GM21737 (cell line): ENCODE data around the gene KNDC1.

Experiments
- ATAC-seq: cut with Tn5 transposase; IDR thresholded peaks from one replicate; pipeline ENCODE4 v1.9.1; 2021; ENCODE audit warnings: mild to moderate bottlenecking, moderate library complexity; ENCODE audit not compliant: unreplicated experiment

Gene KNDC1

DNA sequence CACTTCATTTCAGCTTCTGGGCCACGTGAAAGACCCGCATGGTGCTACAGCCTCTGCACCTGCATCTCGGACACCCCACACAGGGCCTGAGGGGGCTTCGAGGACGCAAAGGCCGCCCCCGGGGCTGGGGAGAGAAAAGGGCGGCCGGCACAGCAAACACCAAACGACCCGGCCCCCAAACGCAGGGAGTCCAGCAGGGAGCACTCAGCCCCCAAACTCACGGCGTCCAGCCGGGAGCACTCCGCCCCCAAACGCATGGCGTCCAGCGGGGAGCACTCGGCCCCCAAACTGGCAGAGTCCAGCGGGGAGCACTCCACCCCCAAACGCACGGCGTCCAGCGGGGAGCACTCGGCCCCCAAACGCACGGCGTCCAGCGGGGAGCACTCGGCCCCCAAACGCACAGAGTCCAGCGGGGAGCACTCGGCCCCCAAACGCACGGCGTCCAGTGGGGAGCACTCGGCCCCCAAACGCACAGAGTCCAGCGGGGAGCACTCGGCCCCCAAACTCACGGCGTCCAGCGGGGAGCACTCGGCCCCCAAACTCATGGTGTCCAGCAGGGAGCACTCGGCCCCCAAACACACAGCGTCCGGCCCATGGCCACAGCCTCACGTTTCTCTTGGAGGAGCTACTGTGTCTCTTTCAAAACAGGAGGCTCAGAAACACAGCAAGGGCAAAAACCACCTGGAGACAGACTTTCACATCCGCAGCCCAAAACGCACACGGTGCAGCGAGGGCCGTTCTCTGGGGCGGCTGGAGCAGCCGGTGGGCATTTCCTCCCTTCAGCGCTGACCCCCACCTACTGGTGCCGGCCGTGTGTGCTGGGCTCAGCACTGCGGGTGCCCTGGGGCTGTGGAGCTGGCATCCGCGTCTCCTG, 43.0 kb downstream of the KNDC1 start:
- ATAC-seq = no peak

DNA sequence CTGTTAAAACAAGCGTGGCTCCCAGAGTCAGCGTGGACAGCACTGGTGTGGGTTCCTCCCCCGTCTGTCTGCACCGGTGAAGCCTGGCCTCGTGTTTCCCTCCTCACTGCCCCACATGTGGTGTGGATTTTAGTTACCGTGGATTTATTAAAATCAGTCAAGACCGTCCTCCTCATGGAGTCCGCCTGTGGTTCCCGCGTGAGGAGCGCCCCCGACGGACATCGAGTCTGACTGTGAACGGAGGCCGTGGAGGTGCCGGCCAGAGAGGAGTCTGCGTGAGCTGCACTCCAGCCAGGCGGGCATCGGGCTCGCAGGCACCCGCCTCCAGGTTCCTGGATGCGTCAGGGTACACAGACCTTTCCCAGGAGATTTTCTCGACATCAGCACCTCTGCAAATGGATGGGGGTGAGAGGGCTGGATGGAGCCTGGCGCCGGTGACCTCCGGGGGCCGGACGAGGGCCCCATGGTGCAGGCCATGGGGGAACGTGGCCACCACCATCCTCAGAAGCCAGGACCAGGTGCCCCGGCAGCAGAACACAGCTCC, 43.7 kb downstream of the KNDC1 start:
- ATAC-seq = no peak

GRCh38 chr10:133204226-133205015, 44.4 kb downstream of the KNDC1 start:
- no peak for ATAC-seq

GRCh38 chr10:133205146-133205545, 45.1 kb downstream of the KNDC1 start:
- ATAC-seq = no peak

DNA sequence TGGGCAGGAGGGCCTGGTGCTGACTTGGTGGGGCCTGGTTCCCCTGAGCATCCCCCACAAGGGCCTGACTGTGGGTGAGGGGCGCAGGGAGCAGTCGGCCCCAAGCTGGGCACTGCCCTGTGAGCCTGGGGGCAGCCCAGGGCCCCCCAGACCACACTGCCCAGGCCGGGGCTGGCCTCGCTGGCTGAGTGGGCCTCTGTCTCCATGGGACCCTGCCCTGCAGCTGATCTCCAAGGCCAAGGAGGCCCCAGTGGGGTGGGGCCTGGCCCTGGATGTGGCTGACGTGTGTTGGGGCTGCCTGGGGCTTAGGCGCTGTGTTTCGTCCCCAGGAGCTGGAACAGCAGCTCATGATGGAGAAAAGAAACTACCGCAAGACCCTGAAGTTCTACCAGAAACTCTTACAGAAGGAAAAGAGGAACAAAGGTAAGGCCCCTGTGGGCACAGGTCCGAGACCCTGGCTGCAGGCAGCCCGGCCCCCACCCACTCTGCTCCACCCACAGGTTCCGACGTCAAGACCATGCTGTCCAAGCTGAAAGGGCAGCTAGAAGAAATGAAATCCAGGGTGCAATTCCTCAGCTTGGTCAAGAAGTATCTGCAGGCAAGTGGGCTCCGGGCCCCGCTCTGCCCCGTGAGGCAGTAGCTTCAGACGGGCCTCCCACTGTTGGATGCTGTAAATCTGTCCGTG, 46.5 kb downstream of the KNDC1 start:
- ATAC-seq = no peak

DNA sequence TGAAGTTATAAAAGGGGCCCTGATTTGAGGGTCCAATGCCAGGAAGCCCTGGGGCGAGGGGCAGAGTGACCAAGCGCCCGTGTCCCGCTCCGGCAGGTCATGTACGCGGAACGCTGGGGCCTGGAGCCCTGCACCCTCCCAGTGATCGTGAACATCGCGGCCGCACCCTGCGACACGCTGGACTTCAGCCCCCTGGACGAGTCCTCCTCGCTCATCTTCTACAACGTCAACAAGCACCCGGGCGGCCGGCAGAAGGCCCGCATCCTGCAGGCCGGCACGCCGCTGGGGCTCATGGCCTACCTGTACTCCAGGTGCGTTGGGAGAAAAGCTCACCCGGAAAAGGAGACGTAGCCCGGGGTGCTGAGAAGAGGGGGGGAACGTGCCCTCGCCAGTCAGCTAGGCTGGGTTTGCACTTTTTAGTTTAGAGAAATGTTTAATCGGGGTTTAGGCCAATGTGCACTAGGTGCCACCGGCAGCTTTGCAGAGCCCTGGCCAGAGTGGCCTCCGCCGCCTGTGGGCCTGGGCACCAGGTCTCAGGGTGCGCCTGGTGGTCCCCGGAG, 47.1 kb downstream of the KNDC1 start:
- ATAC-seq = no peak

DNA sequence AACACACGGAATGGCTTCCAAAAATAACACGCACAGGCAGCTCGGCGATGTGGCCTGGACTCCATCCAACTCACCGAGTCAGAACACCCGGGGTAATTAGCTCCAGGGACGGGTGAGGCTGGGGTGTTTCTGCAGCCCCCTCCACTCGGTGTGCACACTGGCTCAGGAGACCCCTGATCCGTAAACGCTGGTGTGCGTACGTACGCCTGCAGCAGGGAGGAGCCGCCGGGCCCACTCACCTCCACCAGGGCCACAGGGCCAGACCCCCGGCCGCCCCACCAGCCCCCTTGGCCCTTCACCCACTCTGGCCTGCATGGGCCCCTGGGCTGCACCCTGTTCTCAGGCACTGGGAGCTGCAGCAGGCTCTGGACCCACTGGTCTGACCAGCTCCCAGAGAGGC, 47.6 kb downstream of the KNDC1 start:
- no peak for ATAC-seq

- ATAC-seq = no peak
Observed at GRCh38 chr10:133208466-133208865, 48.4 kb downstream of the KNDC1 start.

GRCh38 chr10:133209117-133209516, 49.1 kb downstream of the KNDC1 start:
- no peak for ATAC-seq

DNA sequence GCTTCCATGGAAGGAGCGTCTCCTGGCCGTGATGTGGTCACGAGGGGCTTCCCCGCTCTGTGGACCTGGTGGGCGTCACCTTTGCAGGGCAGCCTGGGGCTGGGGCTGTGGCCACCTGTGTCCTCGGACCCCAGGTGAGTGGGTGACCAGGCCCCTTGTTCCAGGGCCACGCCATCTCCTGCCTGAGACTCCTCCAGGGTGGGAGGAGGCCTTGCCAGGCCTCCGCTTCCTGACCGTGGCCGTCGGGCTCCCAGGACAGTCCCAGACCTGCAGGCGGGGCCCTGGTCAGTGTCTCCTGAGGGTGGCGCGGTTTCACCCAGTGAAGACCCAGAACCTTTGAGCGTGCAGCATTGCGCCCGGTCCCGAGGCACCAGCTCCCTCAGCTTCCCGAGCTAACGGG, 49.6 kb downstream of the KNDC1 start:
- ATAC-seq = no peak

- ATAC-seq = no peak
Observed at GRCh38 chr10:133210398-133211140, 50.5 kb downstream of the KNDC1 start.

GRCh38 chr10:133211141-133211830, 51.3 kb downstream of the KNDC1 start:
- no peak for ATAC-seq

DNA sequence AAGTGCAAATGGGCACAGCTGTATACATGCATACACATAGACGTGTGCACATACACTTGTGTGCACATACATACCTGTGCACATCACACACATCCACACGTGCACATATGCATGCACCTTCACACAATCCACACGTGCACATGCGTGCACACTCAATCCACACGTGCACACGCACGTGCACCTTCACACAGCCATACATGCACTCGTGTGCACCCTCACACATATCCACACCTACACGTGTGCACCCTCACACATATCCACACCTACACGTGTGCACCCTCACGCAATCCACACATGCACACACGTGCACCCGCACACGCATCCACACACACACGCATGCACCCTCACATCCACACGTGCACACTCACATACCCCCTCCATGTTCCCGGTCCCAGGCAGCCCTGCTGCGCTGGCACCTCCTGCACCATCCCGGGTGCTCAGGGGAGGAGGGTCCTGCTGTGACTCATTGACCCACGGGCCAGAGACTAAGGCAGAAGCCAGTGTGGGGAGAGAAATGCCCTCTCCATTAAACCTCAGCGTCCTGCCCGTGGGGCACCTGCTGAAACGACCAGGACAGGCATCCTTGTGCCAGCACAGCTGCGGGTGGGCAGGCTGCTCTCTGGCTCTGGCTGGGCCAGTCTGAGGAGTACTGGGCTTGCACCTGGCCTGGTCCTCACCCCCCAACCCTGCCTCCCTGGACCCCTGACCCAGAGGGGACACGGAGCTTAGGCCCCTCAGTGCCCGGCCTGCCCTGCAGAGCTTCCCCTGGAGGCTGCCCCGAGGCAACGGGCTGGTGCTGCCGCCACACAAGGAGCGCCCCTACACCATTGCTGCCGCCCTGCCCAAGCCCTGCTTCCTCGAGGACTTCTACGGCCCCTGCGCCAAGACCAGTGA, 52.2 kb downstream of the KNDC1 start:
- ATAC-seq = no peak

DNA sequence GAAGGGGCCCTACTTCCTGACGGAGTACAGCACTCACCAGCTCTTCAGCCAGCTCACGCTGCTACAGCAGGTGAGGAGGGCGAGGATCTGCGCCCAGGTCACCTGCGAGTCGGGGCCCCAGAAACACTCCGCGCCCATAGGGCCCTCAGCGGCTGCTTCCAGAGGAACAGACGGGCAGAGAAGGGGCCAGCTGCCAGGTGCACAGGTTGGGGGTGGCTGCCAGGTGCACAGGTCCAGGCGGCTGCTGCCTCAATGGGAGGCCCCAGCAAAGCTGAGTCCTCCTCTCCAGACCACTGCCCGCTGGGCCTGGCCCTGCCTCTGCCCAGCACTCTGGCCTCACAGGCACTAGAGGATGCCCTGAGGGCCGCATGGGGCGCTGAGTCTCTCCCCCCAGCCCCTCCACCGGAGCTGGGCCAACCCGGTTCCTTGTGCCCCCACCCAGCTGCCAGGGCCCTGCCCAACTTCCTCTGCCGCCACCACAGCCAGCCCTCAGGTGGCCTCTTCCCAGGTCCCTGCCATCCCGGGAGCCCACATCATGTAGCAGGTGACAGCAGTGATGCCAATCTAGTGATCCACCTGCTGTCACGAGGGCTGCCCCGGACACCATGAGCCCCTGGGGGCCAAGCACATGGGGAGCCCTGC, 53.0 kb downstream of the KNDC1 start:
- no peak for ATAC-seq

- ATAC-seq = no peak
Observed at GRCh38 chr10:133213641-133214467, 53.8 kb downstream of the KNDC1 start.

- ATAC-seq = no peak
Observed at GRCh38 chr10:133214468-133215410, 54.7 kb downstream of the KNDC1 start.
